Activated CD4-positive, alpha-beta T cell treated with anti-CD3 and anti-CD28 coated beads, Interleukin-2, amount 10 ng/mL, durations not matched to agents 7 days and 5 days (primary cell): Measurements from ENCODE around the gene TXK. TPM values are rescaled to one million over a fixed set of nuclear protein-coding genes. Genes with fewer than 3 reads are reported as not detected.

Experiments used
- CTCF ChIA-PET: fragments of 350-600 bp; sonication (Branson Sonifier 250); formaldehyde crosslinking; loops from one replicate; lab custom pipeline; 2021; ENCODE audit warnings: antibody characterized with exemption; lab: Charles Lee
- POLR2A ChIA-PET: fragments of 350-600 bp; sonication (Branson Sonifier 250); formaldehyde crosslinking; loops from one replicate; lab custom pipeline; 2021; ENCODE audit warnings: antibody characterized with exemption; lab: Charles Lee
- DNase-seq: peaks from one replicate; pipeline ENCODE4 v3.0.0-alpha.2; 2020
- H3K27ac Mint-ChIP-seq: one replicate; pipeline ENCODE4 v1.8.0; 2021; ENCODE audit warnings: mild to moderate bottlenecking, moderate library complexity, mixed read lengths
- H3K27me3 Mint-ChIP-seq: one replicate; pipeline ENCODE4 v1.8.0; 2021; ENCODE audit warnings: mixed read lengths
- H3K36me3 Mint-ChIP-seq: one replicate; pipeline ENCODE4 v1.8.0; 2021; ENCODE audit warnings: low read depth, mixed read lengths
- H3K4me1 Mint-ChIP-seq: one replicate; pipeline ENCODE4 v1.8.0; 2021; ENCODE audit warnings: mixed read lengths
- H3K4me3 Mint-ChIP-seq: one replicate; pipeline ENCODE4 v1.8.0; 2021; ENCODE audit warnings: mild to moderate bottlenecking, moderate library complexity, mixed read lengths
- H3K9me3 Mint-ChIP-seq: one replicate; pipeline ENCODE4 v1.8.0; 2021; ENCODE audit warnings: mixed read lengths
- total RNA-seq, 2 experiments: library from RNA; stranded (reverse); gene quantifications; one replicate each; pipeline ENCODE4 v1.2.3, GENCODE V29; 2021

TXK gene
- total RNA-seq, 2 experiments from 2014 or later = 42.0 to 50.1 TPM

GRCh38 chr4:48156423-48156822 lies 22.4 kb upstream of the TXK start:
- no peak overlapping the region for H3K27ac Mint-ChIP-seq
- no peaks in the 10 kb centered on the region for H3K4me1 Mint-ChIP-seq
- POLR2A ChIA-PET = no interaction called here
- H3K9me3 Mint-ChIP-seq = peaks cover 31% of the 10 kb centered on the region
- DNase-seq = no peak
- H3K27me3 Mint-ChIP-seq = no peaks in the 10 kb centered on the region
- CTCF ChIA-PET = no interaction called here
- no peak overlapping the region for H3K4me3 Mint-ChIP-seq
- peaks cover 22% of the 10 kb centered on the region for H3K36me3 Mint-ChIP-seq

GRCh38 chr4:48153791-48154550 lies 19.9 kb upstream of the TXK start:
- CTCF ChIA-PET = no interaction called here
- H3K9me3 Mint-ChIP-seq = peaks cover 31% of the 10 kb centered on the region

DNA sequence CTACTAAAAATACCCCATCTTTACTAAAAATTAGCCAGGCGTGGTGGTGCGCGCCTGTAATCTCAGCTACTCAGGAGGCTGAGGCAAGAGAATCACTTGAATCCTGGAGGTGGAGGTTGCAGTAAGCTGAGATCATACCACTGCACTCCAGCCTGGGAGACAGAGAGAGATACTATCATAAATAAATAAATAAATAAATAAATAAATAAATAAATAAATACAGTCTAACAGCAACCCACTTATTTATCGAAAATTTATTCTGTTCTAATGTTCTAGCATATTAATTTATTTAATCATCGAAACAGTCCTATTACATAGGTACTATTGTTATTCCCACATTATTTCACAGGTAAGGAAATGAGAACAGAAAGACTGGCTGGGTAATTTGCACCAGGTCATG lies 18.2 kb upstream of the TXK start:
- DNase-seq = no peak
- H3K27me3 Mint-ChIP-seq = no peaks in the 10 kb centered on the region
- H3K4me3 Mint-ChIP-seq = no peak overlapping the region
- H3K36me3 Mint-ChIP-seq = peaks cover 18% of the 10 kb centered on the region
- H3K27ac Mint-ChIP-seq = no peak overlapping the region
- H3K9me3 Mint-ChIP-seq = peaks cover 30% of the 10 kb centered on the region
- H3K4me1 Mint-ChIP-seq = no peaks in the 10 kb centered on the region
- CTCF ChIA-PET = no interaction called here
- POLR2A ChIA-PET = no interaction called here

More at GRCh38 chr4:48153791-48154550, 19.9 kb upstream of the TXK start:
- peaks cover 22% of the 10 kb centered on the region for H3K36me3 Mint-ChIP-seq
- no peak overlapping the region for H3K27ac Mint-ChIP-seq
- H3K4me3 Mint-ChIP-seq = no peak overlapping the region
- H3K4me1 Mint-ChIP-seq = no peaks in the 10 kb centered on the region
- H3K27me3 Mint-ChIP-seq = no peaks in the 10 kb centered on the region
- POLR2A ChIA-PET = no interaction called here
- no peak for DNase-seq

GRCh38 chr4:48149827-48150370 lies 15.8 kb upstream of the TXK start:
- no peak for DNase-seq

GRCh38 chr4:48147621-48148020 lies 13.6 kb upstream of the TXK start:
- Mint-ChIP-seq H3K4me3 (no peak overlapping the region), H3K4me1 (no peaks in the 10 kb centered on the region), H3K27ac (no peak overlapping the region), H3K27me3 (no peaks in the 10 kb centered on the region), H3K9me3 (no peaks in the 10 kb centered on the region), H3K36me3 (no peaks in the 10 kb centered on the region)
- DNase-seq = no peak
- ChIA-PET CTCF (no interaction called here), POLR2A (no interaction called here)

More at GRCh38 chr4:48149827-48150370, 15.8 kb upstream of the TXK start:
- H3K4me3 Mint-ChIP-seq = no peak overlapping the region
- POLR2A ChIA-PET = no interaction called here
- CTCF ChIA-PET = no interaction called here
- H3K27me3 Mint-ChIP-seq = no peaks in the 10 kb centered on the region
- peaks cover 6% of the 10 kb centered on the region for H3K36me3 Mint-ChIP-seq
- no peak overlapping the region for H3K27ac Mint-ChIP-seq
- no peaks in the 10 kb centered on the region for H3K4me1 Mint-ChIP-seq
- H3K9me3 Mint-ChIP-seq = peaks cover 15% of the 10 kb centered on the region

- peak overlapping the region; percentile 43 for H3K27ac Mint-ChIP-seq
- H3K27me3 Mint-ChIP-seq = no peaks in the 10 kb centered on the region
- no peak overlapping the region for H3K4me3 Mint-ChIP-seq
- peaks cover 9% of the 10 kb centered on the region for H3K36me3 Mint-ChIP-seq
- H3K4me1 Mint-ChIP-seq = peaks cover 49% of the 10 kb centered on the region
- no peak for DNase-seq
- POLR2A ChIA-PET = no interaction called here
- H3K9me3 Mint-ChIP-seq = no peaks in the 10 kb centered on the region
- CTCF ChIA-PET = interaction anchor here (1.7 kb wide), 1 partner anchor 11 kb away, joined by 6 read pairs; no protein-coding TSS in a partner anchor
These were observed 7.0 kb upstream of the TXK start for GRCh38 chr4:48141048-48141447.

GRCh38 chr4:48139691-48140090 lies 5.6 kb upstream of the TXK start:
- H3K36me3 Mint-ChIP-seq = peaks cover 9% of the 10 kb centered on the region
- peak overlapping the region; percentile 91 for H3K27ac Mint-ChIP-seq
- ChIA-PET POLR2A (interaction anchor here (0.7 to 3.0 kb wide), 2 partner anchors 11 to 636 kb away, joined by 4 to 25 read pairs; no protein-coding TSS in a partner anchor), CTCF (interaction anchor here (0.7 to 3.2 kb wide), 5 partner anchors 11 to 234 kb away, joined by 3 to 33 read pairs (median 3); no protein-coding TSS in a partner anchor)
- no peak for DNase-seq
- H3K4me1 Mint-ChIP-seq = peaks cover 62% of the 10 kb centered on the region
- no peaks in the 10 kb centered on the region for H3K27me3 Mint-ChIP-seq
- H3K9me3 Mint-ChIP-seq = no peaks in the 10 kb centered on the region
- H3K4me3 Mint-ChIP-seq = peak overlapping the region; percentile 54

- peaks cover 69% of the 10 kb centered on the region for H3K4me1 Mint-ChIP-seq
- H3K9me3 Mint-ChIP-seq = no peaks in the 10 kb centered on the region
- no peaks in the 10 kb centered on the region for H3K27me3 Mint-ChIP-seq
These were observed 4.9 kb upstream of the TXK start for GRCh38 chr4:48138936-48139335.

GRCh38 chr4:48138511-48138910 lies 4.5 kb upstream of the TXK start:
- ChIA-PET POLR2A (interaction anchor here (3.0 kb wide), 1 partner anchor 9 kb away, joined by 25 read pairs; no protein-coding TSS in a partner anchor), CTCF (interaction anchor here (0.8 to 3.2 kb wide), 5 partner anchors 10 to 205 kb away, joined by 3 to 33 read pairs (median 3); no protein-coding TSS in a partner anchor)
- Mint-ChIP-seq H3K4me3 (peak overlapping the region; percentile 54), H3K36me3 (peaks cover 12% of the 10 kb centered on the region), H3K27ac (peak overlapping the region; percentile 91), H3K9me3 (no peaks in the 10 kb centered on the region), H3K4me1 (peaks cover 69% of the 10 kb centered on the region), H3K27me3 (no peaks in the 10 kb centered on the region)
- no peak for DNase-seq

More at GRCh38 chr4:48138936-48139335, 4.9 kb upstream of the TXK start:
- Mint-ChIP-seq H3K27ac (peak overlapping the region; percentile 91), H3K36me3 (peaks cover 9% of the 10 kb centered on the region), H3K4me3 (peak overlapping the region; percentile 54)
- peak; percentile 71 for DNase-seq
- ChIA-PET POLR2A (interaction anchor here (0.7 to 3.0 kb wide), 2 partner anchors 10 to 637 kb away, joined by 4 to 25 read pairs; no protein-coding TSS in a partner anchor), CTCF (interaction anchor here (0.8 to 3.2 kb wide), 6 partner anchors 10 to 205 kb away, joined by 3 to 33 read pairs (median 3); no protein-coding TSS in a partner anchor)

- ChIA-PET CTCF (interaction anchor here (0.7 to 3.2 kb wide), 3 partner anchors 9 to 29 kb away, joined by 3 to 33 read pairs (median 4); no protein-coding TSS in a partner anchor), POLR2A (interaction anchor here (3.0 kb wide), 1 partner anchor 9 kb away, joined by 25 read pairs; no protein-coding TSS in a partner anchor)
- Mint-ChIP-seq H3K27me3 (no peaks in the 10 kb centered on the region), H3K4me1 (peaks cover 69% of the 10 kb centered on the region), H3K27ac (peak overlapping the region; percentile 91), H3K4me3 (peak overlapping the region; percentile 54), H3K9me3 (no peaks in the 10 kb centered on the region), H3K36me3 (peaks cover 16% of the 10 kb centered on the region)
- DNase-seq = peak; percentile 36
These were observed 3.8 kb upstream of the TXK start for GRCh38 chr4:48137846-48138245.

DNA sequence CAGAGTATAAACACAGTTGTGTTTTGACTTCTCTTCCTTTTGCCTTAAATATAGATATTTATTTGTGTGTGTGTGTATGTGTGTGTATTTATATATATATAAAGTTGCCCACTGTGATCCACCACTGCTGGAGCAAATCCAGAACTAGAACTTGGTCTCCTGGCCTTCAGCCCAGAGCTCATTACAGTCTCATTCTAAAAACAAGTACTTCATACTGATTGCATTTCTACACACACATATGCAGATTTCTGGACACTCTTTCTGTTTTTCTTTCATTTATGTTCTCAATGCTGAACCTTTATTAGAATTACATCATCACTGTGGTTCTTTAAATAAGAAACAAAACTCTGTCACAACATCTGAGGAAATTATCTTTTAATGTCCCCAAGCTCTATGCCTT lies 381 bp downstream of the TXK start:
- POLR2A ChIA-PET = no interaction called here
- no peak for DNase-seq
- H3K27ac Mint-ChIP-seq = peak overlapping the region; percentile 93
- CTCF ChIA-PET = interaction anchor here (0.7 to 1.8 kb wide), 2 partner anchors 16 to 218 kb away, joined by 3 to 4 read pairs; no protein-coding TSS in a partner anchor
- no peaks in the 10 kb centered on the region for H3K27me3 Mint-ChIP-seq
- H3K4me1 Mint-ChIP-seq = peaks cover 75% of the 10 kb centered on the region
- no peaks in the 10 kb centered on the region for H3K9me3 Mint-ChIP-seq
- H3K36me3 Mint-ChIP-seq = peaks cover 49% of the 10 kb centered on the region
- peak overlapping the region; percentile 87 for H3K4me3 Mint-ChIP-seq

- H3K27ac Mint-ChIP-seq = peak overlapping the region; percentile 93
- H3K9me3 Mint-ChIP-seq = no peaks in the 10 kb centered on the region
- no peak for DNase-seq
- H3K4me1 Mint-ChIP-seq = peaks cover 75% of the 10 kb centered on the region
- H3K27me3 Mint-ChIP-seq = no peaks in the 10 kb centered on the region
- ChIA-PET CTCF (interaction anchor here (1.0 kb wide), 1 partner anchor 9 kb away, joined by 4 read pairs; no protein-coding TSS in a partner anchor), POLR2A (interaction anchor here (0.6 to 0.7 kb wide), 2 partner anchors 210 to 734 kb away, joined by 3 to 4 read pairs; no protein-coding TSS in a partner anchor)
- peaks cover 51% of the 10 kb centered on the region for H3K36me3 Mint-ChIP-seq
- H3K4me3 Mint-ChIP-seq = peak overlapping the region; percentile 87
These were observed 2.3 kb downstream of the TXK start for GRCh38 chr4:48131736-48132135.
